GM19240 (cell line): ENCODE data around the gene SYMPK.

Experiments used
- DNase-seq: peaks from one replicate; pipeline ENCODE4 v3.0.0; 2011; ENCODE audit warnings: low spot score; ENCODE audit not compliant: insufficient read length

SYMPK gene

DNA sequence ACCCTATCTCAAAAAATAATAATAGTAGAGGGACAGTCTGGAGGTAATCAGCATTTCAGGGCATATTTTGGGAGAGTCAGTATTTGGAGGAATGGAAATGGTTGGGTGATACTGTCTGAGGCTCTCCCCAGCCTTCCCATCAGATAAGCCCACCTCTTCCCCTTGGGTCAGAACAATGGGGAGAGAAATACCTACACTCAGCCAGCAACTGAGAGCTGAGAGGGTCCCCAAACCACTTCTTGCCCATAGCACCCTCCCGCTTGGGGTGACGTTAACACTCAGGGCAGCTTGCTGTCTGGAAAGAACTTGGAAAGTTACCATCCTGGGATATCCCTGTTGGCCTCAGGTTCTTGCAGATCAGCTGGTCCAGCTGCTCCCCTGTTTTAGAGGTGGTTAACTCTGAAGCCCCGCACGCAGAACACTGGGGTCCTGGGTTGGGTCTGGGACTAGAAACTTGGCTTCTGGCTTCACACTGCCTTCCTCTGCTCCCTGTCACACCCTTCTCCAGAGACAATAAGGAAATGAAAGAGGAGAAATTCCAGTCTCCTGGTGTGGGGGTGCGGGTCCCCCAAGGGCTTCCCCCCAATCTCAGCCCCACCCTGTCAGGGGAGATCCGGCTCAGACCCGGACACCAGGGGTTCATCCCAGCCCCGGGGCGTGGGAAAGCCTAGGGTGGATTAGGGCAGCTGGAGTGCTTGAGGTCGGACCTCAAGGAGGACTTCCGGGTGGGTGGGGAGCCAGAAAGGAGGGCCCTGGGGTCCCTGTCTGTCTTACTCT, 3.6 kb upstream of the SYMPK start:
- no peak for DNase-seq

DNA sequence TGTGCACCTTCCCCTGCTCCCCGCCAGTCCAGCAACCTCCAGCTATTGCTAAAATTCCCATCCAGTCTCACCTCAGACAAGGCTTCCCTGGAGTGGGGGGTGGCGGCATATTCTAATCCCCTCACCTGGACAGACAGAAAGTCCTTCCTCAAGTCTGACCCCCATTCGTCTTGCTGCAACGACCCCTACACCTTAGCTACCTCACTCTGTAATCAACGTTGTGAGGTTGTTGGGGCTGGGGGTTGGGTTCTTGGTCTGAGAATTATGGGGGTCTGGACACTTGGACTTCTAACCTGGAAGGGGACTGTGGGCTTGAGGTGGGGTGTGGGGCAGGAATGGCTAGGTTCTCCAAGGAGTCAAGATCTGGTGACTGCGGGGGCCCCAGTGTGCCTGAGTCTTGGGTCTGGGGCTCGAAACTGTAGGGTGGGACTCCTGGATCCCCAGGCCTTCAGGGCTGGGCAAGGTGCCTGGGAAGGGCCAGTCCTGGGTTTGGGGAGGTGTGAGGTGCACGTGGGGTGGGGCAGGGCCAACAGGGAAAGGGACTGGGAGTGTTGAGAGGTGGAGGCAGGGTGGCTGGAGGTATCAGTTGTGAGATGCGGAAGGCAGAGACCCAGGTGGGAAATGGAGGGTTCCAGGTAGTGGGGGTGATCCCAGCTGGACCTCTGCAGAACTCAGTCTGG, 2.5 kb upstream of the SYMPK start:
- DNase-seq, result no peak

DNA sequence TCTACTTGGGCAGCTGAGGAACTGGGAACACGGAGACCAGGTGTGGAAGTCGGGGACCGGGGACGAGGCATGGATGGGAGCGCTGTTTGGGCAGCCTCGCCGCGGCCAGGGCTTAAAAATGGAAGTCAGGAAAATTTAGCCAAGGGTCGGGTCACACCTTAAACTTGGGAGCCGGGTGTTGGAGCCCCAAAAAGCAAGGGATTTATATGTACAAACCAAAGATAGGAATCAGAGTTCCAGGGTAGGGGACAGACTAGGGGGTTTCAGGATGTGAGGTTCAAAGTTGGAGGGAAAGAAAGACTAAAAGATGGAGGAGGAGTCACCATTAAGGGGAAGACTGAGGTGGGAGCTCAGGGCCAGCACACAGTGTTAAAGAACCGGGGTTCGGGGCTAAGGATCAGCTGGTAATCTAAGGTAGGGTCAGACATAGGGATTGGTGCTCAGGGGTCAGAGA, 1.7 kb upstream of the SYMPK start:
- DNase-seq, result no peak

DNA sequence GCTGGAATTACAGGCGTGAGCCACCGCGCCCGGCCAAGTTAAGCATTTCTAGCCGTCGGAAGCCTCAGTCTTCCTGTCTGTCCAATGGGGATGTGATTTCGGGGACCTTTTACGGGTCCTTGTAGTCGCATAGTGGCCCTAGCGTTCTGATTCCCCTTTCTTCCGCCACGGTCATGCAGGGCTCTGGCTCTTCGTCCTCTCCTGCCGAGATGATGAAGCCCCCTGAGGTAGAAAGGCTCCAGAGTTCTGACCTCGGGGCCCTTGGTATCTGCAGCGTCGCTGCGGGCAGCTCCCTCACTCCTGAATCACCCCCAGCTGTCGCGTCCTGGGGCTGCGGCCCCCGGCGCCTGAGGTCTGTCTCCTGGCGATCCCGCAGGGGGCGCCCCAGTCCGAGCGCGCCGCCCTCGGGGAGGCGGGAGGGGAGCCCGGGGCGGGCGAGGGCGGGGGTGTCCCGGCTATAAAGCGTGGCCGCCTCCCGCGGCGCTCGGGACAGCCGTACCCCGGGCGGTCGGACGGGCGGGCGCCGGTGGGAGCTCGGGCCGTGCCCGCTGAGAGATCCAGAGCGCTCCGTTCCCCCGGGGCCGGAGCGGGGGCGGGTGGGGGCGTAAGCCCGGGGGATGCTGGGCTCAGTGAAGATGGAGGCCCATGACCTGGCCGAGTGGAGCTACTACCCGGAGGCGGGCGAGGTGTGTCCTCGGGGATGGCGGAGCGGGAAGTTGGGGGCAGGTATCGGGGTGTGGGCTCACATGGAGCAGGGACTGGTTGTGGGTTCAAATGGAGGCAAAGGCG, 1.1 kb upstream of the SYMPK start, which contains the start of gene FOXA3:
FOXA3 (plus strand) TSS at position 487 of the 789 bp plus-strand sequence; CDS start at position 618, 131 bp downstream.
- DNase-seq, result peak; percentile 78

DNA sequence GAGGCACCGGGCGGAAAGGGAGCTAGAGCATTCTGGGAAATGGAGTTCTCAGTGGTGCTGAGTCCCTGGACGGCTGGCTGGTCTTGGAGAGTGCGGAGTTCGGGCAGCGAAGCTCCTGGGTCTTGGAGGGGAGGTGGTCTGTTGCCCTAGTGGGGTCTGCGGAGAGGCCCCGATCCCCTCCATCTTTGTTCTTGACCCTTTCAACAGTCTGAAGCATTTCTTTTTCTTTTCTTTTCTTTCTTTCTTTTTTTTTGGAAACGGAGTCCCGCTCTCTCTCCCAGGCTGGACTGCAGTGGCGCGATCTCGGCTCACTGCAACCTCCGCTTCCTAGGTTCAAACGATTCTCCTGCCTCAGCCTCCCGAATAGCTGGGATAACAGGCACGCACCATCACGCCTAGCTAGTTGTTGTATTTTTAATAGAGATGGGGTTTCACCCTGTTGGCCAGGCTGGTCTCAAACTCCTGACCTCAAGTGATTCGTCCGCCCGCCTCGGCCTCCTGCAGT, 440 bp upstream of the SYMPK start:
- DNase-seq, result no peak

DNA sequence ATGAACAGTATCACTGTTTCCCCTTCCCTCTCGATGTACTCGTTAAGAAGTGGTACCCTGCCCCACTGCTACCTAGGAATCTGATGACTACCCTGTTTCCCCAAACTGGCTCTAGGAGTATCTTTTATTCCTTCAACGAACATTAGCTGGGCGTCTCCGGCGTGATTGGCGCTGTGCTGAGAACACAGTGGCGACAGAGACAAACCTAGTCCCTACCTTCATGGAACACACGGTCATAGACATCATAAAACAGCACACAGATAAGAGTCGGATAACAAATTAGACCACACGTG, 730 bp downstream of the SYMPK start:
- DNase-seq, result no peak

DNA sequence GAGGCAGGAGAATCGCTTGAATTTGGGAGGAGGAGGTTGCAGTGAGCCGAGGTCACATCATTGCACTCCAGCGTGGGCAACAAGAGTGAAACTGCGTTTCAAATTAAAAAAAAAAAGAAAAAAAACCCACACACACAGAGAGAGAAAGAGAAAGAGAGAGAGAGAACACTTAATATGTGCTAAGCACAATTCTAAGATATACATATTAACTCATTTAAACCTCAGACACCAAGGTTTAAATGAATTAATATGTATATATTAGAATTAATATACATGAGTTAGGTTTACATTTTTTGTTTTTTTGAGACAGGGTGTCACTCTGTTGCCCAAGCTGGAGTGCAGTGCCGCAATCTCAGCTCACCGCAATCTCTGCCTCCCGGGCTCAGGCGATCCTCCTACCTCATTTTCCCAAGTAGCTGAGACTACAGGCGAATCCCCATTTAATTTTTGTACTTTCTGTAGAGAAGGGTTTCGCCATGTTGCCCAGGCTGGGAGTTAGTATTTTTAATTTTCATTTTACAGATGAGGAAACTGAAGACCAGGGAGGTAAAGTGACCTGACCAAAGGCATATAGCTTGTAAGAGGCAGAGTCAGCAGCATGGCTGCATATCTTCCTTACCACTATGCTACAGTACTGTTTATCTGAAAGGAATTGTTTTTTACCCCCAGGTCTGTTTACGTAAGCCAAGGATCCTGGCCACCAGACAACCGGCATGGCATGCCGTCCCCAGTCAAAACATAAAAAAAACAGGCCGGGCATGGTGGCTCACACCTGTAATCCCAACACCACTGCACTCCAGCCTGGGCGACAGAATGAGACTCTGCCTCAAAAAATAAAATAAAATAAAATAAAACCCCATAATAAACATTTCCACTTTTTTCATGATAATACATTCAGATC, 2.3 kb downstream of the SYMPK start:
- no peak for DNase-seq

DNA sequence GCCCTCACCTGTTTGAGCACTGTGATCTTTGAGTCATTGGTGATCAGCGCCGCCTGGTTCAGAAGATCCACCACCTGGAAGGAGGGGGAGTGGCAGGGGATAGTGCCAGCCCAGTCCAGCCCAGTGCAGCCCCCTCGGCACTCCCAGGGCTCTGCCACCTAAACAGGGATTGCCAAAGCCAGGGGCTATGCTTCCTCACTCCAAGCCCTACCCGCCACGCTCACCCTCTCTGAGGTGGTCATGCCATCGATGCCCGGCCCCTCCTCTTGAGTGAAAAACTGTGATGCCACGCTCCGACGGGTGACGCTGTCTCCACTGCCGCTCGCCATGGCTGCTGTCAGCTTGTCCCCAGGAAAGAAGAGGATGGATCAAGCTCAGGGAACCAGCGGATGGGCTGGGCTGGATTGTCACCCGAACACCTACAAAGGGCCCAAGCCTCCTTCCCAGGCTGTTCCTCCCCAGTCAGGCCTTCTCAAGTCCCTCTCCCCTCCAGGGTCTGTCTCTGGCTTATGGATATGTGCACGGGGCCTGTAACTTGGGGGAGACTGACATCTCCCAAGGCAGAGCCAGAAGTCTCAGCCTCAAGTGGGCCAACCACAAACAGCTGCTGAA, 8.7 kb downstream of the SYMPK start:
- DNase-seq, result no peak

DNA sequence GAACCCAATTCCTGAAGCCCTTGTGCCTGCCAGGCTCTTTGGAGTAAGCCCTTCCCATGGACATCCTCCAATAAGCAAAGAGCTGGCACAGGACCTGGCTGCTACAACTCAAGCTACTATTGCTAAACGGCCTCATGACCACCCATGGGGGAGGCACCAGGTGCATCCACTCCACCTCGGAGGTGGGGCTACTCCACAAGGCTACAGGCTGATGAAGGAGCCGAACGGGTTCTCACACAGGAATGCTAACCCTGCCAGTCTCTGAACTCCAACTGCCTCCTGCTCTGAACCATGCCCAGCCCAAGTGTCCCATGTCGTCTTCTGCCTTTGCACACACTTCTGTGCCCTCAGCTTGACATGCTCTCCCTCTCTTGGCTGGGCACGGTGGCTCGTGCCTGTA, 10.0 kb downstream of the SYMPK start:
- DNase-seq, result no peak

DNA sequence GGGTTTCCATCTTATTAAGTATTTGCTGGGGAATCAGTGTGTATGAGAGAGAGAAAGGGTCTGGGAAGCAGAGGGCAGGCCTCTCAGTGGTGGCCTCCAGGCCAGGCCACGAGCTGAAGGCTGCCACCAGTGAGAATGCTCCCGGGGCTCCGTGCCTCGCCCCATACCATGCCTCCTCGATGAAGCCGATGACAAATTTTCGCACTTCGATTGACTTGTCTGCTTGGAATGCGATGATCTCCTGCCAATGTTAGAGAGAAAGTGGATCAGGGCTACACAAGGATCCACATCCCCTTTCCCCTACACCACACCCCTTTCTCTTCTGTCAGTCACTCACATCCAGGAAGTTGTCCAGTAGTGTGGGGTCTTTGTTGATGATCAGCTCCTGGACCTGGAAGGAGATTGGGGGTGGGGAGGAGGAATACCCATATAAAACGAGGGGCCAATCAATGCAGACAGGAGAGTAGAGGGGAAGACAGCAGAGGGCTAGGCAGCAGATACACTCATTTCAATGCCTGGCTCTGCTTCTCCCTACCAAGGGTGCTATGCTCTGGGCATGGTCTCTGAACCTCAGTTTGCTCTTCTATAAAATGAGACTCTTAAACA, 10.7 kb downstream of the SYMPK start:
- no peak for DNase-seq

DNA sequence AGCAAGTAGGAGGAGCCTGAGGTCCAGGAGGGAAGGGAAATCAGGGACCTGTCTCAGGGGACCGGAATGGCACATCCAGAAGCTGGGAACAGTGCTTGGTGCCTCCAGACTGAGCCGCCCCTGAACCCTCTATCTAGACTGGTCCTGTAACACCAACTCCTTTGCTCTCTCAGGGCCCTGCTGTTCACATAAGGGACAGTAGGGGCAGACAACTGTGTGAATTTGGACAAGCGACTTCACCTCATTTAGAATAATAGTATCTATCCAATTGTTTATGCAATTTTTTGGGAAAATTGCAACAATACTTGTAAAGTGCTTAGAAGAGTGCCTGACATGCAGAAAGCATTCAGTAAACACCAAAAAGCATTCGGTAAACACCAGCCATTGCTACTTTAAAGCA, 14.0 kb downstream of the SYMPK start:
- no peak for DNase-seq

DNA sequence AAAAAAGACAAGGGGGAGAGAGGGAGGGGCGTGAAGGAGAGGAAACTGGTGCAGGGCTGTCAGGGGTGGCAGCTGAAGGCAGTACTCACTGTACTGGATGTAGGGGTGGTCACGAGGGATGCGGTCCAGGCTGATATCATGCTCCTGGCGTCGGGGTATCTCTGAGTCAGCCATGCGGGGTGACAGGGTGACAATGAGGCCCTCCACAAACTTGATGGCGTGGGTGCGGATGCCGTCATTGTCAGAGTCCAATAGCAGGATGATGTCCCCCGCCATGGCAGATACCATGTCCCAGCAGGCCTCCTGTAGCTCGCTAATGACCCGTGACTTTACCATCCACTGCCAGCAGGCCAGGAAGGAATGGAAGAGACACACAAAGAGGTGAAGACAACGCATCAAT, 15.3 kb downstream of the SYMPK start:
- DNase-seq, result no peak

DNA sequence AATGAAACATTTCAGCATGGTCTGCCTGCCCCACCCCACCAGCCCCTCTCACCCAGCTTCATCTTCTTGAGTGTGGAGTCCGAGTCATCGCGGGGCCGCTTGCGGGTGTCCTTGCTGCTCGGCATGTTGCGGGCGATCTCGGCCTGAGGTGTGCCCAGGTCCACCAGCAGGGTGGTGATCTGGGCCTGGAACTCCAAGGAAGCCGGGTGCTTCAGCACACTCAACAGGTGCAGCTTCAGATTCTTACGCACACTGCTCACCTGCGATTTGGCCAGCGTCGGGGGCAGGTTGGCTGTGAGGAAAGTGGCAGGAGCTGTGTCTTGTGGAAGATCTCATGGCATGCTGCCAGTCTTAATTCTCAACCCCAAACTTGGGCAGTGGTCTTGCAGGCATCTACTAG, 20.7 kb downstream of the SYMPK start:
- DNase-seq, result no peak

DNA sequence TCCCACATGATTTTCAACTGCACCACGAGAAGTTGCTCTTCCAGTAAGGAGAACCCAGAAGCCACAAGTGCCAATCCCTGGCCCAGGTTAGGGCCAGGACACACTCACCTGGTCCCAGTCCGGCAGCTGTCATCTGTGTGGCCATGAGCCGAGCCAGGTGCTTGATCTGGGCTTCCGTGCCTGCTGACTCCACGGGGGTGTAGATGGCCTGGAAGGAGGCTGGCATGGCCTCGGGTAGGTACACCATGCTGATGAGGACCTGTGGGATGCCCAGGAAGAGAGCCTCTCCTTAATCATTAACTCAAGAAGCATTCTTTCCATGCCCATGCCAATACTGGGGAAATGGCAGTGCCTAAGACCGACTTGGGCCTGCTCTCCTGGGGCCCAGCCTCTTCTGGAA, 28.0 kb downstream of the SYMPK start:
- no peak for DNase-seq

DNA sequence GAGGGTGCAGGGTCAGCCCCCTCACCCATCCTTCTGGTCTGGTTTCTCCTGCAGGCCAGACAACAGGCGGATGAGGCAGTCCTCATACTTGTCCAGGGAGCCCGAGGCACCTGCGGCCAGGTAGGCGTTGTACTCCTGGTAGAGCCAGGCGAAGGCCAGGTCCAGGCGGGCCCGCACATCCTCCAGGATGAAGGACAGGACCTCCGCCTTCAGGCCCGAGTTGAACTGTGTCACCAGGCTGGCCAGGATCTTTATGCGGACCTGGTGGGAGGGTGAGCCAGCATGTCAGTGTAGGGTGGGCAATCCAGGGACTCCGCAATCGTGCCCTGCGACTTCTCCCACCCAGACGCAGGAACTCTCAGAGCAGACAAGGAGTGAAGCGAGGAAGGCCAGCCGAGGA, 34.0 kb downstream of the SYMPK start:
- no peak for DNase-seq

DNA sequence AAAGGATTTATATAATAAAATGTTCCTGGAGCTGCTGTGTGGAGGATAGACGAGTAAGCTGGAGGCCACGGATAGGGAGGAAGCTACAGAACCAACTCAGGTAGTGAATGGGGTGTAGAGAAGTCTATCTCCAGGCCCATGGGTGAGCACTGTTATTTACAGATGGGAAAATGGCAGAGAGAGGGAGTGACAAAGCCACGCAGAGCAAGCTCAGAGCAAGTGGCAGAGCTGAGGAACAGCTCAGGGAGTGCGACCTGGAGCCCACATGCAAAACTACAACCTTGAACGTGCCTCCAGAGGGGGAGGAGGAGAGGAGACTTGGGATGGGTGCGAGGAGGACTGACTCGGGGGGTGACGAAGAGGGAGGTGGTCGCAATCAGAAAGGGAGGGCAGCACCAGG, 34.4 kb downstream of the SYMPK start:
- no peak for DNase-seq

DNA sequence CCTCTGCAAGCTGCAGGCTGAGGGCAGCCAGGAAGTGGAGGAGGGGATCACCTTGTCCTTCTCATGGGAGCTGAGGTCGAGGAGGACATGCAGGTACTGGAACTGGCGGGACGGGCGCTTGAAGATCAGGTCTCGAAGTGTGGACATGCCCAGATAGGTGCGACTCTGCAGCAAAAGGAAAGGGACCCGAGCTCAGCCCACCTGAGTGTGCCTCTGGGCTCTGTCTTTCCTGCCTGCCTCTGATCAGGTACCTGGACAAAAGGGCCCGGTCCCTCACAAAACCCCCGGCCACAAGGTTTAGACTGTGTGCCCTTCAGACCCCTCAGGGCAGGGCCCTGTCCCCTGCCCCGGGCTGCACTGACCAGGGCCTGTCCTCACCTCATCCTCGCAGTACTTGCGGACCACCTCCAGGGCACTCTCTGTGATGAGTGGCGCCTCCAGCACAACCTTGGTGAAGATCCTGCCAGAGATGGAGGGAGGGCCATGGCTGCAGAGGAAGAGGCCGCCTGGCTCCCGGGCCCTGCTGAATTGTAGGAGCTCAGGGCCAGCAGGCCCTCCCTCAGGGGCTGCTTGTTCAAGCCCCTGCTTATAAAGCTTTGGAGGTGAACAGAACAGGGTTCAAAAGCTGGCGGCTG, 35.4 kb downstream of the SYMPK start:
- no peak for DNase-seq

DNA sequence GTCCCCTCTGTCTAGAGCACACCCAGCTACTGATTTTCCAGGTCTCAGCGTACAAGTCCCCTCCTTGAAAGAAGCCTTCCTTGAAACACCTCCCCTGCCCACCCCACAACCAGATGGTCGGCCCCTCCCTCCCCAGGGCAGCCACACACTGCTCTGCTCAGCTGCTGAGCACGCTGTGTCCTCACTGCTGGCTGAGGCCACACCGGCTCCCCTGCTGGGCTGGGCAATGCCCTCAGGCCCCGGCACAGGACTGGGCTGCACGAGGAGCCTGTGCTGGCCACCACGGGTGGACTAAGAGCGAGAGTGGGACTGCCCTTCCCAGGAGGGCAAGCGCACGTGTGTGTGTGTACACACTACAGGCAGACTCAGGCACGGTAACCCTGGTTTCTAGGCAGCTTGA, 36.0 kb downstream of the SYMPK start:
- no peak for DNase-seq

DNA sequence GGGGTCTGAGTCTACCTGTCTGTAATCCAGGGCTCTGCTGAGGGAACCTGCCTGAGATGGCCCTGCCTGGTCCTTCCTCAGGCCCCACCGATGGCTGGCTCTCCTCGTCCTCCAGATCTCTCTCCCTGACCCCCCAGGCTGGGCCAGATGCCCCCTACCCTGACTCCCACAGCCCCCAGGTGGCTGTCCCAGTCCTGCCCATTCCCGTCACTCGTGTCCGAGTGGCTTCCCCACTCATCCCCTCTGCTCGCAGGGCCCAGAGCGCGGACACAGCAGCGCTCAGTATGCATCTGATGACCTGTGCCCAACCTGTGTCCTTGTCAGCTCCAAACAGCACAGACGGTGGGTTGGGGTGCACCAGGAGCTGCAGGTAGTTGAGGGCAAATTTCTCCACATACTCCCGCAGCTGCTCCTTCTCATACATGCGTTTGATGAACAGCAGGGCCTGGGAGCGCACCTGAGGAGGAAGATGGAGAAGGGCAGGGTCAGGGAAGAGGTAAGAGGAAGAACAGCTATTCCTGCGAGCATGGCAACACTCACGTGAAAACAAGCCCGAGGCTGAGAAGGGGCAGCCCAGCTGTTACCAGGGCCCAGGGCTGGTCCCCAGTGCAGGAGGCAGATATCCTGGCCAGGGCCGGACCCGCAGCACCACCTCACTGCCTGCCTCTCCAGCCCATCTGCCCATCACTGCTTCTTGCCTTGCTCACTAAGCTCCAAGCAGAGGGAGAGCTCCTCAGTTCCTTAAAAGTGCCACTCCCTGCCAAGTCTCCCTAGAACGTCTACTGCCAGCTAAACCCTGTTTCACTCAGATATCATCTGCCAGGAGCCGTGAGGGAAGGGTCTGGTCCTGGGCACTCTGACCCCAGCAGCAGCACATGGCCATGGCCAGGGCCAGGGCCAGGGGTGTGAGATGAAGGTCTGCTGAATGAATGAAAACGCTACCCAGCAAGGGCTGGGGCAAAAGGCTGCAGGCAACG, 36.7 kb downstream of the SYMPK start:
- no peak for DNase-seq
